ENCODE measurements around the gene TCEA3.
A peak's percentile ranks its signal among the peaks of the same experiment; 100 is the strongest.

TCEA3 gene

DNA sequence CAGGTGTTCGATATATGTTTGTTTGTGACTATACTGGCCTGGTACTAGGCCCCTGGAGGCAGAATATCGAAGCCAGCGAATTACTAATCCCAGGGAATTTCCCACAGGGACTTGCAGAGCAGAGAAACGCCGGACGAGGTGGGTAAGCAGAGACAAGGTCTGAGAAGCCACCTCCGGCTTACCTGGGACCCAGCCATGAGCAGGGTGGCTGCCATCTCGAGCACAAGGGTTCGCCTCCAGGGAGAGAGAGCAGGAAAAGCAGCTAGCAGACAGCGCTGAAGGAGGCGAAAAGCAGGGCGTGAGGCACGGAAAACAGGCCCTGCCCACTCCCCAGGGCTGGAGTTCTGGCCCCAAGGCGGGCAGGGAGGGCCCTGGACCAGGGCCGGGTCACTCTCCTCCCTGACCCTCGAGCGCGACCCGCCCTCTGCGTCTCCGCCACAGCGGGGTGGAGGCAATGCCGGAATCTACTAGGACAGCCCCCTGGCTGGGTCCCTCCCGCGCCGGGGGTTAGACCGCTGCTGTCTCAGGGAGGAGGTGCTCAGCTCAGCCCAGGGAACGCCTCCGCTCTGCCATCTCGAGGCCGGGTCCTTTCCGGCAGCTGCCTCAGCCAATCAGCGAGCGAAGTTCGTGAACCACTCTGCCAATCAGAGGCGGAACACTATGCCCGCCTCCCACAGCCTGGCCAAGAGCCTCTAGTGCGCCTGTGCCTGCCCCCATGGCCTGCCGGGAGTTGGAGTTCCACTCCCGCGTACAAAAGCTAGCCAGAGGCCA, 56.6 kb downstream of the TCEA3 start:
- peak; percentile 99 for DNase-seq (ENCODE audit: low spot score)

DNA sequence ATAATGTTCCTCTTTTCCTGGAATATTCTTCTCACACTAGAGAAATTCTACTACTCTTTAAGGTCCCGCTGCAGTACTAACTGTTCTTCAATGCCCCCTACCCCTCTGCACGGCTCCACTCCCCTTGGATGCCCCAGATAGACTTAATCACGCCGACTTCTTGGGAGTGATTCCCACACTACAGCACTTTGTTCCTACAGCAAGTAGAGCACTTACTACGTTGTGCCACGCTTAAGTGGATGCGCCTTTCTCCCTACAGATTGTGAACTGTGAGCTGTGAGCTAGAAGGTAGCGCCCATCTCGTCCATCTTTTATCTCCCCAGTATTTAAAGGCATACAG, 57.1 kb downstream of the TCEA3 start:
- DNase-seq (ENCODE audit: low spot score) = no peak

DNA sequence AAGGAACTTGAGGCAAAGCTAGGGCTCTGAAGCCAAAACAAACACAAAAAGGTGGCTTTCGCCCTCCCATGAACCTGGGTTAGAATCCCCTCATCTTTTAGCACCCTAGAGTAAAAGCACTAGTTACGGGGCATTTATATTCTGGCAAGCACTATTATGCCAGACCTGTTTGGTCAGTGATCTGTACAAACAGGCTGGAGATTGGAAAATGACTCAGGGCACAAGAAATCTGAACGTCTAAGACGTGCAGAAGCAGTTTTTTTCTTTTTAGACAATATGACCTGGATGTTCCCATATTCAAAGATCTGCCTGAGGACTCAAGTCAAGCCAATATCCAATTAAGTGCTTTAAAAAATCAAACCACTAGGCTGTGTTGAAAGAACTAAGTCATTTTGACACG, 58.0 kb downstream of the TCEA3 start:
- DNase-seq (ENCODE audit: low spot score) = no peak

DNA sequence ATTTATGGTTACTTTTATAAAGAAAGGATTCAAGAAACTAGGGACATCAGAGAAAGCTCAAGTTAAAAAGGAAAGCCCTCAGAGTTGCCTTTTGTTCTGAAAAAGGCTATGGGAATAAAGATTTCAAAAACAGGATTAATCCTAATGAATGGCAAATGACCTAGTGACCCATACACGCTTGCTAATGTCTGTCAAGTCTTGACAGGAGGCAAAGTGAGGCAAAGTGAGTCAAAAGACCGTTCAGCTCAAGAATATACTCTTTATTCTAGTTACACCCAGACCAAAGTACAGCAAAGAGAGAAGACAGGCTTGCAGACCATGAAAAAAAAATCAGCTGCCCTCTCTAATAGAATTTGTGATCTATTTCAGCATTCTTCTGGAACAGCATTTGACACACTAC, 58.4 kb downstream of the TCEA3 start:
- no peak for DNase-seq (ENCODE audit: low spot score)

DNA sequence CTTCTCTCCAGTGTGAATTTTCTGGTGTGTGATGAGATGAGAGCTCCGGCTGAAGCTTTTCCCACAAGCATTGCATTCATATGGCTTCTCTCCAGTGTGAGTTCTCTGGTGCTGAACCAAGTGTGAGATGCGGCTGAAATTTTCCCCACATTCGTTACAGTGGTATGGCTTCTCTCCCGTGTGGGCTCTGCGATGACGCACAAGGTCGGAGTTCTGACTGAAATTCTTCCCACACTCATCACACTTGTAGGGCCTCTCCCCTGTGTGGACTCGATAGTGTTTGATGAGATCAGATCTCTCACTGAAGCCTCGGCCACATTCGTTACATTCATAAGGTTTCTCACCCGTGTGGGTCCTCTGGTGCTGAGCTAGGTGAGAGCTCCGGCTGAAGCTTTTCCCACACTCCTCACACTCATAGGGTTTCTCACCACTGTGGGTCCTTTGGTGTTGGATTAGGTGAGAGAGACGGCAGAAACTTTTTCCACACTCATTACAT, 62.3 kb downstream of the TCEA3 start:
- no peak for DNase-seq (ENCODE audit: low spot score)

DNA sequence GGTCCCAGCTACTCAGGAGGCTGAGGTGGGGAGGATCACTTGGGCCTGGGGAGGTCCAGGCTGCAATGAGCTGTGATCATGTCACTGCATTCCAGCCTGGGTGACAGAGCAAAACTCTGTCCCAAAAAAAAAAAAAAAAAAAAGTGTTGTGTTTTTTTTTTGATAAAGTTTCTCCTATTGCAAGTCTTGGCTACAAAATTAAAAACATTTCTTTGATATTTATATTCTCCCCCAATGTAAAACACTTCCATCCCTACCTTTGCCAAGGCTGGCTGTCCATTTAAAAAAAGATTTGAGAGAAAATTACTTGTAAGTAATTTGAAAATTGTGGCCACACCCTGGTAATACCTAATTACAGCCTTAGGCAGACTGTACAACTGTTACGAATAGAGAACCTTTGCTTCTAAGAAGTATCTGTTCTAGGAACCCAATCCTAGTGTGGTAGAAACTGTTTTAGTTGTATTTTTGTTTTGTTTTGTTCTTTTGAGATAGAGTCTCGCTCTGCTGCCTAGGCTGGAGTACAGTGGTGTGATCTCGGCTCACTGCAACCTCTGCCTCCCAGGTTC, 66.2 kb downstream of the TCEA3 start:
- DNase-seq (ENCODE audit: low spot score) = no peak

DNA sequence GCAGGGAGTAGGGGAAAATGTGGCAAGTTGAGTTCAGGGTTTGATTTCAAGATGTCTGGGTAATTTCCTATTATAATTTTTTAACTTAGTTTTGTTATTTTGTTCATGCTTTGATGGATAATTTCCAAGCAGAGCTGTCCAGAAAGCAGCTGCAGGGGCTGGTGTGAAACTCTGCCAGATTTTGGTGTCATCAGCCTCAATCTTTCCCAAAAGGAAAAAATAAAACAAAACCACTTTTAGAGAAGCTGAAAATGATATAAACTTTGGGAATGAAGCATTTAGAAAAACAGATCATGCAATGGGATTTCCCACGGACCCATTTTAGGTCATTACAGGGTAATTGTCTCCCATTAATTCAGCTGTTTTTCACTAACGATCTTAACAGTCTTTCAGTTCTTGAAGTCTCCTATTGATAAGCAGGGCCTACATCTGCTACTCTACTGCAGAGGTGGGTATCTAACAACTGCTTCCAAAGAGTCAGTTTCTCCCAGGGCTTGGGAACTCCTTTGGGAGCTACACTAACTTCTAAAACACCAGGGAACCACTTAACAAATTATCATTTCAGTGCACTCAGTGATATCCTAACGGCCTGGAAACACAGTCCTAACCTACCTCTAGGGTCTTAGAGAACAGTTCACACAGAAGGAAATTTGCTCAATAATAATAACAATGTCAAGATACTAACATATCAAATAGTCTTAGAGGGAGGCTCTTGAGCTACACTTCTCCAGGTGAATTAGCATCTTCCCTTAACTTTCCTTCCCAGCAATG, 67.2 kb downstream of the TCEA3 start:
- DNase-seq (ENCODE audit: low spot score) = no peak

DNA sequence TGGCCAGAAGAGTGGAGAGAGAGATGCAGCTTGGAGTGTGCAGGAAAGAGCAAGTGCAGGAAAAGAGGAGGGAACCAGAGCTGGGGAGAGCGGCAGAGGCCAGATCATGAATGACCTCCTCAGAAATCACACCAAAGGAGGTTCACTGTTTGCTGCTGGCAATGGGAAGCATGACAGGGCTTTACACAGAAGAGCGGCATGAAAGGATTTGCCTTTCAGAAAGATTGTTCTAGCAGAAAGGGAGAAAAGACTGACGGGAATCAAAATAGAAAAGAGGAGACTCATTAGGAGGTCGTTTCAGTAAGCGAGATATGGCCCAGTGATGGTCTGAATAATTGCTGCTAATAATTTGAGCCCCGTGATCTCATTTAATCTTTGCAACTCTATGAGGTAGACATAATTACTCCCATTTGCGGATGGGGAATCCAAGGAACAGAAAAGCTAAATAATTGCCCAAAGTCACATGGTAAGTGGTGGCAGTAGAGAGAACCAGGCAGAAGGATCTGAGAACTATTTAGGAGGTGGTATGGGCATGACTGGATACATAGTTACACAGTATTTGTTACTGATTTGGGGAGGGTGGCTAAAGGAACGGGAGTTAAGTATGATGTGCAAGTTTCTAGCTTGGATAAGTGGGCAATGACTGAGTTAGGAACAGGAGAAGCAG, 67.9 kb downstream of the TCEA3 start:
- no peak for DNase-seq (ENCODE audit: low spot score)

DNA sequence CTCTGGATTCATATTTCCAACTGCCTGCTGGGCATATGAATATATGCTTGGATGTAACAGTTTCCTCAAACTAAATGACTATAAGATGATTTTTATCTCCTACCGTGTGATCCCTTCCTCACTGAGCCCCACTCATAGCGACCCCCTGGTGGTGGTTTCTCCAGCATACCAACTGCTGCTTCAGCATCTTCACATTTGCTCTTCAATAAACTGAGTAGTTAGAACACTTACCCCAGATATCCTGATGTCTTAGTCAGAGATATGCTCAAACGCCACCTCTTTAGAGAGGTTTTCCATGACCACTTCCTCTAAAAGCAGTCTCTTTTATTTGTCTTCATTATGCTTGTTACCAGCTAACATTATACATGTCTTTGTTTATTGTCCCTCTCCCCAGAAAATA, 70.3 kb downstream of the TCEA3 start:
- no peak for DNase-seq (ENCODE audit: low spot score)

DNA sequence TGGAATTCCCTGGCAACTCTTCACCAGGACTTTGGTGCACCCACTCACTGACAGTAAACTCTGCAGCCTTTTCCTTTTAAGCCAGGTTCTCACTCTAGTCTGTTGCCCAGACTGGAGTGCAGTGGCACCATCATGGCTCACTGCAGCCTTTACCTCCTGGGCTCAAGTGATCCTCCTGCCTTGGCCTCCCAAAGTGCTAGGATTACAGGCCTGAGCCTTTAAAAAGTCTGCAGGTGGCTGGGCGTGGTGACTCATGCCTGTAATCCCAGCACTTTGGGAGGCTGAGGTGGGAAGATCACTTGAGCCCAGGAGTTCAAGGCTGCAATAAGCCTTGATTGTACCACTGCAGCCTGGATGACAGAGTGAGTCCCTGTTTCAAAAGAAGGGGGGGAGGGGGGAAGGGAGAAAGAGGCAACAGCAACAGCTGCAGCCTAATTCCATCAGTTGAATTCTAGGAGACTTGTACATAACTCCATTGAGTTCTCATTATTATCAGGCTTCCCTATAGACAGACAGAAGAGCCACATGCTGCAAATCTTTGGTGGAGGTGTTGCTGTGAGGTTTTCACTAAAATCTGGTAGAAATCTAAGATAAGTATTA, 72.4 kb downstream of the TCEA3 start:
- no peak for DNase-seq (ENCODE audit: low spot score)

DNA sequence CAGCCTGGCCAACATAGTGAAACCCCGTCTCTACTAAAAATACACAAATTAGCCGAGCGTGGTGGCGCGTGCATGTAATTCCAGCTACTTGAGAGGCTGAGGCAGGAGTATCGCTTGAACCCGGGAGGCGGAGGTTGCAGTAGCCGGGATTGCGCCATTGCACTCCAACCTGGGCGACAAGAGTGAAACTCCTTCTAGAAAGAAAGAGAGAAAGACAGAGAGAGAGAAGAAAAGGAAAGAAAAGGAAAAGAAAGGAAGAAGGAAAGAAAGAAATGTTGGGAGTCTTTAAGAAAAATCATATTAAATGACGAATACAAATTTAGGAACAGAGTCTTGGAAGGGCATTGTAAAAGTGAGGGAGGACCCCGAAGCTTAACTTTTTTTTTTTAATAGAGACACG, 78.6 kb downstream of the TCEA3 start:
- DNase-seq (ENCODE audit: low spot score) = no peak

DNA sequence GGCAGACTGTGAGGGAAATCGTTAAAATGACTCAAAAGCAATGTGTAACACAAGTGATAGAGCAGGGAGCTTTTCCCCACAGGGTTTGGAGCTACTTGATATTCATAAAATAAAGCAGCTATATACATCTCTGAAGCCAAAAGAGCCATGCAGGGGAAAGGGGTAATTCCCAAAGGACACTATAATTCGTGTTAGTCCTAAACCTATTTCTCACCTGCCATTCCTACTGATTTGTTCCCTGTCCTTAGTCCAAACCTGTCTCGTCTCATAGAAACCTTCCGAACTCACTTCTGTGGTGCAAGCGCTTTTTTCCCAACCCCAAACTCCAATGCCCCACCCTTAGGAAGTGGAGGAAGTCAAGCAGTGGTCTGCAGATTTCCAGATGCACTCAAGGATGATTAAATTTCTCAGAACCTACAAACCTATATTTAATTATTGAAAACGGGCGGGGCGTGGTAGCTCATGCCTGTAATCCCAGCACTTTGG, 79.5 kb downstream of the TCEA3 start:
- no peak for DNase-seq (ENCODE audit: low spot score)

DNA sequence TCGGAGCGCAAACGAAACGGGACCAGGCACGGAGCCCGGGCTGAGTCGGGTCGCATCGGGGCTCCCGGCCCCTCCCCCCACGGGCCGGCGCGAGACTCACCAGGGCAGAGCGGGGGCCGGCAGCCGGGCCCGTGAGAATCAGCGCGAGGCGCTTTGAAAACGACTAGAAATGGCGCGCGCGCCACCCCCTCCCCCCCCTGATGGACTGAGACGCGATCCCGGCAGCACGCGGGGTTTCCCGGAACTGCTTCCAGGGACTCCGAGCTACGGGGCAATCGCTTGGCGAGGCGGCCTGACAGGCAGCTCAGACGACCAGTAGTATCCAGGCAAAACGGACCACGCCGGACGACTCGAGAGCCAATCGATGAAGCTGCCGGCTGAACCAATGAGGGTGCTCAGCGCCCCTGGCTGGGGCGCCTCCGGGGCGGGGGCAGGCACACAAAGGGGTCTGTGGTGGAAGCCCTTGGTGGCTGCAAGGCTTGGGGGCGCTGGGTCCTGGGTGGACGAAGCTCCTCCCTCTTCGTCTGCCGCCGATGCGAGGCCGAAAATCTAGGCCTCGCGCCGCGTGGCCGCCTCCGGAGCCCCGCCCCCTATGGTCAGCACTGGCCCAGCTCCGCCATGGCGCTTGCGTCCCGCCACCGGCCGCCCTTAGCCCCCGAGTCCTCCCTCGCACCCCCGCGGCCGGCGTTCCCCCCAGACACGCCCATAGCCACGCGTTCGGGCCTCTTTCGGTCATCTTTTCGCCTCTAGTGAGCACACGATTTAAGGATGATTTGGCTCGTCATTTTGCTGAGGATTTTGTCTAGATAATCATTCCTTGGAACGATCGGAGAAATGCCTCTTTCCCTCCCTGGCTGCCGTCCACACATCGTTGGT, 80.2 kb downstream of the TCEA3 start, which contains the start of gene HNRNPR:
TSS of gene HNRNPR (minus strand) at position 174 of the 876 bp plus-strand sequence. CDS start 3,276 bp downstream, outside the sequence.
- peak; percentile 98 for DNase-seq (ENCODE audit: low spot score)

DNA sequence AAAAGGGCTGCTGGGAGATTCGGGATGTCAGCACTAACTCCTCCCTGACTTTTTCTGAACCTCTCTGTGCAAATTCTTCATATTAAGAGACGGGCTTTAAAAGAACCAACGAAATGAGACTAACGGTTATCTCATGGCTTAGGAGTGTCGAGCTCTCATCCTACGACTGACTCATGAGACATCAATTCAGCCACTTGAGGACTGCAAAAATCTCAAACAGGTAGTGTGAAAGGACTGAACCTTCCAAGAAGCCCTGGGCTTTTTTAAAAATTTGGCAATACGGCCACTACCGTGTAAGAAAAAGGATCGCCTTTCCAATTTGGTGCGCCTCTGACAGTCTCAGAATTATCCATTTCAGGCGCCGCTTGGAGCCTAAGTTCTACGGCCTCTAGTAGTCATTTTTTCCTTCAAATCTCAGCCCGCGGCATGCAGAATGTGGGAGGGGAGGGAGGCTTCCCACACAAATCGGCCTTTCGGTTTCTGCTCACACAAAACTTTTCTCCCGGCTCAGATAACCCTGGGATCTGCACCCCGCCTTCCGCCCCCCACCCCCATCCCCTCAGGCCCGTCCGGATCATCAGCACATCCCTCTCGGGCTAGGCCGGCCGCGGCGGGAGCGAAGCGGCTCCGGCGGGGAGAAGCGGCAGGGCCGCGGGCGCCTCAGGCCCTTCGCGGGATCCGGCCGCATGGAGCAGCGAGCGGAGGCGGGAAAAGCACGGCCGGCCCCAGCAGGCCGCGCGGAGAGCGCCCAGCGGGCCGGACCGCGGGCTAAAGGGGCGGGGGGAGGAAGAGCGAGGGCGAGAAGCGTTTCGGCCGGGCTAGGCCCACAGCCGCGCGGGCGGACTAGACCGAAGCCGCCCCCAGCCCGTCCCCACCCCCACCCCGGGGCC, 81.1 kb downstream of the TCEA3 start:
- peak; percentile 59 for DNase-seq (ENCODE audit: low spot score)

DNA sequence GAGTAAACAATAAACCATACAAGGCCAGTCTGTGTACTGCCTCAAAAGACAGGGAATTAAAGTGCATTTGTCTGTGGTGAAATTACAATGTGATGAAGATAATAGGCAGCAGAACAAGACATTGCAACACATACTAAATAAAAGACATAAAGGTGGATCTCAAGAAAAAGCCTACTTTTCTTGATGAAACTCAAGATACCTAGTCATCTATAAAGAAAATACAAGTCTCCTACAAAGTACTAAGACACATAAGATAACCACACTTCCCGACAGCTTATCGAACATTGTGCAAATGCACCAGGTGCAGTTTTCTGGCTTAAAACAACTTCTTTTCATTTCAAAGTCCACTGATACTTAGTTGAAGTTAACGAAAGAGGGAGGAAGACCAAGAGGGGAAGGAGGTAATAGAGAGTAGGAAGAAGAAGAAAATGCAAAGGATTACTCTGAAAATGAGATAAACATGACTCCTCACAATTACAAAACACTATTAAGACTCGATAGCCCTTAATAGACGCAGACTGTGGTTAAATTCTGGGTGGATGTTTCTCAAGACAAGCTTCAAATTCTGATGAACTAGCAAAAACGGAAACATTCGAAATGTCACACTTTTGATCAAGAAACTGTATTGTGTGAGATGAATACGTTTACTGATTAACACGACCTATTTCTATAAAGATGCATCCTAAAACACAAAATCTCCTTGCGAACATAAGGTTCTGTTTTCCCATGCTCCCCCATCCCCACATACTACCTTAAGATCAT, 82.4 kb downstream of the TCEA3 start:
- DNase-seq (ENCODE audit: low spot score) = peak; percentile 29

DNA sequence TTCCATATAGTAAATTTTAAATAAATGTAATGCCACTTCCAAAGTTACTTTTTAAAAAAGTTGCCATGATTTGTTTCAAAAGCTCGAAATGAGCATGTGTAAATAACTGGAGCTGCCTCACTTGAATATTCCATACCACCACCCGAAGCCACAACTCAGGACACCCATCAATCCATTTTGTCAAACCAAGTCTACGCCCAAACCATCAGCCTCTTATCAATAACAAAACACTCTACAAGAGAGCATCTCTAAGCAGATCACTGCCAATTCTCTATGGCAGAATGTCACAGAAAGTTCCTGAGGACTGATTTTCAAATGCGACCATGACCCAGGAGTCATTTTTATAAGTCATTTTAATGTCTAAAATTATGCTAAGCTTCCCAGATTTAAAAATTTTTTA, 84.9 kb downstream of the TCEA3 start:
- peak; percentile 19 for DNase-seq (ENCODE audit: low spot score)

DNA sequence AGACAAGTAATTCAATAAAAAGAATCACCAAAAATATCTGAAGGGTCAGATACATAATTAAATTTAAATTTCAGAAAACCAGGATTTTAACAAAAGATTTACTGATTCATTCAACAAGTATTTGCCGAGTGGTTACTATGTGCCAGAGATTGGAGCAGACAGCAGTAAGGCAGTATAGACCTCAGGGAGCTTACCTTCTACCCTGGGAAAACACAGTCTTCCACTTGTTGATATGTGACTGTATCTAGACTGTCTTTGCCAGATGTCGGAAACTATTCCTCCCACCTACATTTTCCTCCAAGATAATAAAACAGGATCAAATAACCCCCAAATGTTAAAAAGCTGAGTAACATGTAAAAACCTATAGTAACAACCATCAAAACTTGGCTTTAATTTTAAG, 86.7 kb downstream of the TCEA3 start:
- DNase-seq (ENCODE audit: low spot score) = no peak

DNA sequence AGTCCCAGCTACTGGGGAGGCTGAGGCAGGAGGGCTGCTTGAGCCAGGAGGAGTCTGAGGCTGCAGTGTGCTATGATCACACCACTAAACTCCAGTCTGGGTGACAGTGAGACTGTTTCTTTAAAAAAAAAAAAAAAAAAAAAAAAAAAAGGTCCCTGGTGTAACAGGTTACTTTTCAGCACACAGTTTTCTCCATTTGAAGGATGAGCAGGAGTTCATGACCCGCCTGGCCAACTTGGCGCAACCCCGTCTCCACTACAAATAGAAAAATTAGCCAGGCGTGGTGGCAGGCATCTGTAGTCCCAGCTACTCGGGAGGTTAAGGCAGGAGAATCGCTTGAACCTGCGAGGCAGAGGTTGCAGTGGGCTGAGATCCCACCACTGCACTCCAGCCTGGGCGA, 92.8 kb downstream of the TCEA3 start:
- no peak for DNase-seq (ENCODE audit: low spot score)

All from hematopoietic multipotent progenitor cell treated with erythropoietin and hydrocortisone succinate and interleukin-3 and kit ligand, for 15 days (in vitro differentiated cells).